Aorta (tissue), 5 donors: ENCODE measurements around the gene C10orf95. TPM values are rescaled to one million over a fixed set of nuclear protein-coding genes. Genes with fewer than 3 reads are reported as not detected.

Source experiments
- ATAC-seq: fragments of 200-7000 bp; cut with Tn5 transposase; one replicate; pipeline ENCODE4 v1.9.1; 2022; ENCODE audit warnings: moderate library complexity; ENCODE audit not compliant: low FRiP score
- DNase-seq, 2 donors: peaks; one replicate each; pipeline ENCODE4 v3.0.0-alpha.2; 2020
- H3K27ac ChIP-seq, 2 donors: one replicate each; pipeline ENCODE4 v1.5.1; 2013; ENCODE audit warnings: low read length in 2 of 2, mild to moderate bottlenecking in 2 of 2, moderate library complexity in 2 of 2, control low read depth in 1 of 2, inconsistent platforms in 1 of 2, low read depth in 1 of 2
- H3K27me3 ChIP-seq, 2 donors: one replicate each; pipeline ENCODE4 v1.6.1; 2013; ENCODE audit warnings: control low read depth in 1 of 2, low read length in 1 of 2, mild to moderate bottlenecking in 1 of 2, moderate library complexity in 1 of 2; ENCODE audit not compliant: insufficient read depth in 2 of 2, control insufficient read depth in 1 of 2
- H3K36me3 ChIP-seq, 2 donors: one replicate each; pipeline ENCODE4 v1.6.1; 2013; ENCODE audit warnings: control low read depth in 1 of 2, low read length in 1 of 2, mild to moderate bottlenecking in 1 of 2; ENCODE audit not compliant: insufficient read depth in 2 of 2, control insufficient read depth in 1 of 2
- H3K4me1 ChIP-seq, 2 donors: one replicate each; pipeline ENCODE4 v1.6.1; 2013; ENCODE audit warnings: low read length in 2 of 2, control low read depth in 1 of 2, mild to moderate bottlenecking in 1 of 2, moderate library complexity in 1 of 2; ENCODE audit not compliant: insufficient read depth in 2 of 2, control insufficient read depth in 1 of 2
- H3K4me3 ChIP-seq, 2 donors: one replicate each; pipeline ENCODE4 v1.5.1; 2013; ENCODE audit warnings: low read length in 2 of 2, control low read depth in 1 of 2, mild to moderate bottlenecking in 1 of 2
- H3K9me3 ChIP-seq: one replicate; pipeline ENCODE4 v1.6.1; 2013; ENCODE audit warnings: mild to moderate bottlenecking, low read length; ENCODE audit not compliant: control insufficient read depth
- WGBS, 2 donors: extraction: QIAGEN DNeasy Blood & Tissue Kit; methylation state at CpG; one replicate each; pipeline ENCODE4 v1.1.7; 2013; 5-methylcytosine and 5-hydroxymethylcytosine counted together
- intact Hi-C, 2 donors: fragments of 100-400 bp; cut with DNase I; formaldehyde crosslinking; loops; one replicate each; pipeline versions ENCODE4 v1.14.2 to v1.15.0; 2022
- polyA plus RNA-seq, 2 donors: library from polyadenylated mRNA; stranded (reverse); fragments of 200-250 nt; gene quantifications; one replicate each; pipeline ENCODE4 v1.2.3, GENCODE V29; 2013
- total RNA-seq, 2 donors: library from RNA; stranded (reverse); fragmentation: NEBNext Ultra II Directional; extraction: Animal tissue kit (Norgen Biotek cat#: 25700); gene quantifications; one replicate each; pipeline ENCODE4 v1.2.1, GENCODE V29; 2021
- donor health status: healthy with polysubstance abuse.
- donor health status: Bipolar disorder and iron deficiency.
- donor health status: DM: no; HTN: no; CAD: no.
- donor health status: DM: no; HTN: no; CAD: no.
- donor health status: DM: yes; HTN: yes; CAD: no.

Gene C10orf95
- total and polyA plus RNA-seq, 4 donors: 0.36 TPM; not detected in 3

DNA sequence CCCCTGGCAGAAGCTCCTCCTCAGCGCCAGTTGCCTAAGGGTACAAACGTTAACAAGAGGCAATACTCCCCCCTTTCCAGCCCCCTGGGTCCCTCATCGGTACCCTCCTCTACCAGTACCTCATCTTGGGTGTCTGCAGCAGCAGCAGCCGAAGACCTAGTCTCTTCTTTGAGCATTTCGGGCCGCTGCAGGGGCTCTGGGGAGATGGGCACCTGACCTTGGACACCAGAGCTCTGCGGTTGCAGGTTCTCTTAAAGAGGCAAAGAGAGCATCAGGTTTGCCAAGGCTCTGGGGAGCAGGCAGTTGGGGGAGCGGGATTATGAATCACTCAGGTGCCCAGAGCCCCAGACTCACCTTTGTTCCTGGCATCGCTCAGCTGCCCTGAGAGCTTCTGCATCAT is 27.2 kb downstream of the C10orf95 start:
- Histone ChIP-seq H3K27ac (no peak overlapping the region), H3K9me3 (no peaks in the 10 kb centered on the region), H3K4me3 (no peak overlapping the region), H3K36me3 (no peaks in the 10 kb centered on the region), H3K4me1 (no peaks in the 10 kb centered on the region), H3K27me3 (no peaks in the 10 kb centered on the region)
- WGBS, 2 donors: 76 to 86% methylated on average over 9 of the region's 9 CpGs
- intact Hi-C loops: no loop called here
- no peak for DNase-seq
- ATAC-seq: no peak

DNA sequence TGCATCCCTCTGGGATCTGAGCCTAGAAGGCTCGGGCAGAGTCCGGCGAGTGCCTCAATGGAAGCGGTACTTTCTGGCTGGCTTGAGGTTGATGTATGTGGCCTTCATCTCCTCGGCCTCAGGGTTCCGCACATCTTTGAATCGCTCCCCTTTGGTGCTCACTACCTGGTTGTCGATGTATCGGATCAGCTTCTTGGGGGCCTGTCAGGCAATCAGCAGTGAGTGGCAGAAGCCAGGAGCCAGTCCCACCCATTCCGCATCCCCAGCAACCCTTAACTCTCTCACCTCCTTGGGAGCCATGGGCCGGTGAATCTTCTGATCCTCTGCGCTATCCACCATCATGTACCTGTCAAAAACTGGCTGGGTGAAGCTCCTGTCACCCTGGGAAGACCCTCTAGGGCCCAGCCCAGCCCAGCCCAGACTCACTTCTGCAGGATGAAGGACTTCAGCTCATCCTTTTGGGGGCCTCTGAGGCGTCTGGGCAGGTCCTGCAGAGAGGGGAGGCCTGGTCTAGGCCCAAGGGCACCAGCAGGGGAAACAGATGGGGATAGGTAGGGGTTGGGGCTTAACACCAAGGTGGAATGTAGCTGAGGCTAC is 27.9 kb downstream of the C10orf95 start:
- WGBS, 2 donors: 87 to 90% methylated on average over 13 of the region's 13 CpGs
- no peak overlapping the region for H3K27ac ChIP-seq
- intact Hi-C loops: no loop called here
- H3K9me3 ChIP-seq: no peaks in the 10 kb centered on the region
- no peaks in the 10 kb centered on the region for H3K27me3 ChIP-seq
- no peaks in the 10 kb centered on the region for H3K4me1 ChIP-seq
- H3K36me3 ChIP-seq: no peaks in the 10 kb centered on the region
- ATAC-seq: no peak
- DNase-seq: no peak
- H3K4me3 ChIP-seq: no peak overlapping the region

DNA sequence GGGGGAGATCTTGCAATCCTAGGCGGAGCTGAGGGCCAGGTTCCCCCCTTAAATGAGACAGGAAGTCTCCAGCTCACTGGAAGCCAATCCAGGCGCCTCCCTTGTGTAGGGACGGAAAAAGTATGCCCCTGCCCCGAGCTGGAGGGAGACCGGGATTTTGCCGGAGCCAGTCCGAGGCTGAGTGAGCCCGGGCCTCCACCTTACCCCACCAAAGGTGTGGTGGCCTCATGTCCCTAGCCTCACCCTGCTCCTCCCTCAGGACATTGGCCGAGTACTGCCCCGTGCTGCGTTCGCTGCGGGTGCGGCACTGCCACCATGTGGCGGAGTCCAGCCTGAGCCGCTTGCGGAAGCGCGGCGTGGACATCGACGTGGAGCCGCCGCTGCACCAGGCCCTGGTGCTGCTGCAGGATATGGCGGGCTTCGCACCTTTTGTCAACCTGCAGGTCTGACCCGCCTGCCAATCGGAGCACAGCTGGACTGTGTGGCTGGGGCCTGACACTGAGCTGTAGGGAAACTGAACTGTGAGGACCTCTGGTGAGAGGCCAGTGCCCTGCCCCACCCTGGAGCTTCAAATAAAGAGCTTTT is 28.7 kb downstream of the C10orf95 start:
- Histone ChIP-seq H3K4me1 (no peaks in the 10 kb centered on the region), H3K4me3 (no peak overlapping the region), H3K27ac (no peak overlapping the region), H3K27me3 (no peaks in the 10 kb centered on the region), H3K36me3 (no peaks in the 10 kb centered on the region), H3K9me3 (no peaks in the 10 kb centered on the region)
- DNase-seq: peak; percentile 90 to 93
- ATAC-seq: peak; percentile 72
- 5 to 6% methylated on average over 28 of the region's 28 CpGs for WGBS, 2 donors
- intact Hi-C loops: no loop called here

DNA sequence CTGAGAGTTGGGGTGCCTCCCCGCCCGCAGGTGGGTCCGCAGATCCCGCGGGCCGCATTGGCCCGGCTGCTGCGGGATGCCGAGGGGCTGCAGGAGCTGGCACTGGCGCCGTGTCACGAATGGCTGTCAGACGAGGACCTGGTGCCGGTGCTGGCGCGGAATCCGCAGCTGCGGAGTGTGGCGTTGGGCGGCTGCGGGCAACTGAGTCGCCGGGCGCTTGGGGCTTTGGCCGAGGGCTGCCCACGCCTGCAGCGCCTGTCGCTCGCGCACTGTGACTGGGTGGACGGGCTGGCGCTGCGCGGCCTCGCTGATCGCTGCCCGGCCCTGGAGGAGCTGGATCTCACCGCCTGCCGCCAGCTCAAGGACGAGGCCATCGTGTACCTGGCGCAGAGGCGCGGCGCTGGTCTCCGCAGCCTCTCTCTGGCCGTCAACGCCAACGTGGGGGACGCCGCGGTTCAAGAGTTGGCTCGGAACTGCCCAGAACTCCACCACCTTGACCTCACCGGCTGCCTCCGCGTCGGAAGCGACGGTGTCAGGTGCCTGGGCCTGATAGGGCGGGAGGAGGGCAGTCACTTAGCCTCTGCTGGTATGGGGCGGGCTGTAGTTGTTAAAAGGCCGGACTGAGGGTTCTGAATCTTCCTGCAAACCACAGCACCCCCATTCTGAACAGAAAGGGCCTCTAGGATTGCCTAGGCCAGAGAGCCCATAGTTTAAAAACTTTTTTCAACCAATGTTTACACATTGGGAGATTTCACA is 29.4 kb downstream of the C10orf95 start:
- ATAC-seq: peak; percentile 1
- 1% methylated on average over 48 to 62 of the region's 62 CpGs for WGBS, 2 donors
- H3K4me1 ChIP-seq: no peaks in the 10 kb centered on the region
- H3K27me3 ChIP-seq: no peaks in the 10 kb centered on the region
- H3K36me3 ChIP-seq: no peaks in the 10 kb centered on the region
- DNase-seq: no peak
- H3K27ac ChIP-seq: peak overlapping the region in 1 of 2 donors; percentile 1
- H3K4me3 ChIP-seq: peak overlapping the region; percentile 14 to 73
- intact Hi-C loops: loop anchor here in 1 of 2 donors (2.0 kb wide), 1 partner anchor 27 kb away; the partner anchor contains the start of gene NFKB2
- no peaks in the 10 kb centered on the region for H3K9me3 ChIP-seq

DNA sequence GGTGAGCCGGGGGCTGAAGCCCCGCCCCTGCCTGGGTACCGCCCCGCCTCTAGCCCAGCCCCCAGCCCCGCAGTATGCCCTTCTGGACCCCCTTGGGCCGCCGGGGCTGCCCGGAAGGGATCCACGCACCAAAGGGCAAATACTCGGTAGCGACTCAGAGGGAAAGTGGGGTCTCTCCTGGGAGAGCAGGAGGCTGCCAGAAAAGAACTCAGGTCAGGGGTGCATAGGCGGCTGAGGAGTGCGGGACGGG is 29.9 kb downstream of the C10orf95 start:
- DNase-seq: no peak
- ATAC-seq: no peak
- no peaks in the 10 kb centered on the region for H3K27me3 ChIP-seq
- H3K4me1 ChIP-seq: no peaks in the 10 kb centered on the region
- H3K4me3 ChIP-seq: peak overlapping the region; percentile 14 to 73
- no peaks in the 10 kb centered on the region for H3K36me3 ChIP-seq
- no peaks in the 10 kb centered on the region for H3K9me3 ChIP-seq
- intact Hi-C loops: loop anchor here in 1 of 2 donors (2.0 kb wide), 1 partner anchor 27 kb away; the partner anchor contains the start of gene NFKB2
- WGBS, 2 donors: 0 to 1% methylated on average over 14 of the region's 14 CpGs
- H3K27ac ChIP-seq: peak overlapping the region in 1 of 2 donors; percentile 1

DNA sequence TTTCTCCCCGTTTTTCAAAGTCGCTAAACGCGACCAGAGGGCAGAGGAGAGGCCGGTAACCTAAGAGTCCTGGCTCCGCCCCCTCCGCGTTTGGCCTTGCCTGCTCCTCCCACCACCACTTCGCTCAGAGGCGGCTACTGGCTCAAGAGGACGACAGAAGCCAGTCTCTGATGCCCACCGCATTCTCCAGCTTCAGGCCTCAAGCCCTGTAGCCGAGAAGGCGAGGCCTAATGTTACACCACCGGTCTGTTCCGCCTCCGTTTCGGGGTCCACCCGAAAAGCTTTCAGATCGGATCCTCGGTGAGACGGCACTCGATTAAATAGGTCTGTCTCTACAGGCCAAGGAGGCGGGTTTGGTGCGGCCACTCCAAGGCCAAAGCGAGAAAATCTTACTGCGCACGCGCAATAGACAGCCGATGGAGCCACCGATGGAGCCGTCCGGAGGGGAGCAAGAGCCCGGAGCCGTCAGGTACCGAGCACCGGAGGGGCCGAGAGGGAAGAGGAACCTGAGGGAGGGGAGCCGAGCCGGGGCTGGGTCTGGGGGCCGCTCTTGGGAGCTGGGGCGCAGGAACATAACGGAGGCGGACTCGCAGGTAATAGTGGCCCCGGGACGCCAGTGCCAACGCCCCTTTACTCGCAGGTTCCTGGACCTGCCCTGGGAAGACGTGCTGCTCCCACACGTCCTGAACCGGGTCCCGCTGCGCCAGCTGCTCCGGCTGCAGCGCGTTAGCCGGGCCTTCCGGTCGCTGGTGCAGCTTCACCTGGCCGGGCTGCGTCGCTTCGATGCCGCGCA is 30.4 kb downstream of the C10orf95 start, which contains the start of gene FBXL15:
Gene FBXL15, plus strand, starts transcription at position 123 of the 793 bp plus-strand sequence. Its CDS starts 294 bp downstream, at position 417.
- intact Hi-C loops: loop anchor here in 1 of 2 donors (2.0 kb wide), 1 partner anchor 26 kb away; the partner anchor contains the start of gene NFKB2

DNA sequence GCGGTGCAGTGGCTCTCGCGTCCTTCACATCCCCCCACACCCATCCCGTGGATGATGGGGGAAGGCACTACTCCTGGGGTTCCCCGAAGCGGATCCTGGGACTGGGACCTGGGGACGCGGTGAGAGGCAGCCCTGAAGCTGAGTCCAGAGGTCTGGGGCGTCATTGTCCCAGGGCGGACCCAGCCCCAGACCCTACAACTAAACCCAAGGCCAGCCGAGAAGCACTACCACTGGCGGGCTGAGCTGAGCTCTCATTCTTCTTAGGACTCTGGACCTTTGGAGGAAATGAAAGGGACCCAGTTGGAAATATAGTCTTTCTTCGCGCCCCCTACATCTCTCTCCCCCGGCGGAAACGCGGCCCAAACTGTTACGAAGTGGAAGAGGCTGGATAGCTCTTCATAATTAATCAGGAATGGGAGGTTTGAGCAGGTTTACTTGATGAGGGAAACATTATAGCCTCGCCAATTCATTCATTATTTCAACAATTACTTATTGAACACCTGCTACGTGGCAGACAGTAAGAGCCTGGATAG is 31.1 kb downstream of the C10orf95 start:
- Histone ChIP-seq H3K4me1 (no peaks in the 10 kb centered on the region), H3K27me3 (no peaks in the 10 kb centered on the region), H3K27ac (peak overlapping the region in 1 of 2 donors; percentile 11), H3K4me3 (peak overlapping the region; percentile 53 to 71), H3K9me3 (no peaks in the 10 kb centered on the region), H3K36me3 (no peaks in the 10 kb centered on the region)
- DNase-seq (no peak), ATAC-seq (no peak)
- intact Hi-C loops: loop anchor here in 1 of 2 donors (2.0 kb wide), 1 partner anchor 25 kb away; the partner anchor contains the start of gene NFKB2
- WGBS, 2 donors: 2 to 3% methylated on average over 21 of the region's 21 CpGs

More for the DNA sequence above, 30.4 kb downstream of the C10orf95 start, which contains the start of gene FBXL15:
- 0 to 1% methylated on average over 63 to 66 of the region's 66 CpGs for WGBS, 2 donors
- Histone ChIP-seq H3K27me3 (no peaks in the 10 kb centered on the region), H3K36me3 (no peaks in the 10 kb centered on the region), H3K9me3 (no peaks in the 10 kb centered on the region), H3K4me3 (peak within 1 kb of the TSS; percentile 71 to 73), H3K4me1 (no peaks in the 10 kb centered on the region), H3K27ac (peak within 1 kb of the TSS in 1 of 2 donors; percentile 76)
- DNase-seq (peak; percentile 98), ATAC-seq (peak; percentile 96)
